22Rv1 (cell line): ENCODE results near the gene SPTAN1.

Experiments used
- H3K27ac ChIP-seq: fragments of 450-650 bp; 2 replicates; pipeline ENCODE4 v1.5.1; 2017
- CTCF ChIP-seq: fragments of 450-650 bp; IDR thresholded peaks from 2 replicates; pipeline ENCODE4 v1.5.1; 2017; ENCODE audit warnings: mild to moderate bottlenecking
- ZFX ChIP-seq: fragments of 450-650 bp; IDR thresholded peaks from 2 replicates; pipeline ENCODE4 v1.6.1; 2017; ENCODE audit warnings: antibody characterized with exemption, borderline replicate concordance

Gene SPTAN1

GRCh38 chr9:128629136-128629535 lies 76.7 kb downstream of the SPTAN1 start:
- no peak for TF ChIP-seq CTCF
- no peak for TF ChIP-seq ZFX
- H3K27ac ChIP-seq, result peak overlapping the region; percentile 40

GRCh38 chr9:128629852-128630545 lies 77.6 kb downstream of the SPTAN1 start:
- TF ChIP-seq CTCF (no peak), ZFX (no peak)
- H3K27ac ChIP-seq, result peak overlapping the region; percentile 40

GRCh38 chr9:128631636-128632035 lies 79.2 kb downstream of the SPTAN1 start:
- no peak for TF ChIP-seq ZFX
- H3K27ac ChIP-seq, result no peak overlapping the region

GRCh38 chr9:128632066-128632465 lies 79.7 kb downstream of the SPTAN1 start:
- no peak overlapping the region for H3K27ac ChIP-seq
- TF ChIP-seq ZFX (no peak), CTCF (no peak)

- no peak for TF ChIP-seq ZFX
These were observed 80.1 kb downstream of the SPTAN1 start for GRCh38 chr9:128632486-128632885.

GRCh38 chr9:128633057-128633456 lies 80.7 kb downstream of the SPTAN1 start:
- no peak for TF ChIP-seq ZFX
- no peak for TF ChIP-seq CTCF
- H3K27ac ChIP-seq, result no peak overlapping the region

More at GRCh38 chr9:128632486-128632885, 80.1 kb downstream of the SPTAN1 start:
- H3K27ac ChIP-seq, result no peak overlapping the region

- no peak for TF ChIP-seq ZFX
- no peak for TF ChIP-seq CTCF
These were observed 81.2 kb downstream of the SPTAN1 start for GRCh38 chr9:128633601-128634000.

GRCh38 chr9:128634111-128634510 lies 81.7 kb downstream of the SPTAN1 start:
- H3K27ac ChIP-seq, result peak overlapping the region; percentile 67; the same call in 1 of the 2 replicates
- TF ChIP-seq ZFX (no peak), CTCF (no peak)

More at GRCh38 chr9:128633601-128634000, 81.2 kb downstream of the SPTAN1 start:
- peak overlapping the region; percentile 67; the same call in 1 of the 2 replicates for H3K27ac ChIP-seq
